Keratinocyte (primary cell): ENCODE measurements around the gene NUP35. TPM values are rescaled to one million over a fixed set of nuclear protein-coding genes. Genes with fewer than 3 reads are reported as not detected.
"Not testable (repeated sequence)": the region's sequence is repeated elsewhere in the genome, so short reads cannot be mapped to it uniquely, and the experiment has no call there.

ENCODE experiments used
- DNase-seq: peaks from one replicate; pipeline ENCODE4 v3.0.0-alpha.2; 2011; ENCODE audit warnings: low read depth, missing footprints, low spot score
- FAIRE-seq: peaks from 2 replicates; lab custom pipeline; 2011; peaks lifted over from hg19 to GRCh38; lab: Jason Lieb, UNC
- H2AFZ ChIP-seq: 2 replicates; pipeline ENCODE4 v1.6.0; 2012; ENCODE audit warnings: low read length, control low read depth, inconsistent platforms; ENCODE audit not compliant: control insufficient read depth
- H3K27ac ChIP-seq: 2 replicates; pipeline ENCODE4 v1.5.1; 2011; ENCODE audit warnings: low read length; ENCODE audit not compliant: control insufficient read depth, insufficient read depth
- H3K27me3 ChIP-seq: 3 replicates; pipeline ENCODE4 v1.6.0; 2011; ENCODE audit warnings: low read length; ENCODE audit not compliant: control insufficient read depth, insufficient read depth; ENCODE audit errors: extremely low read depth
- H3K36me3 ChIP-seq, 2 experiments: 2 replicates in 1 of 2; 3 replicates in 1 of 2; pipeline ENCODE4 v1.5.1; 2011; ENCODE audit warnings: low read length in 2 of 2, mild to moderate bottlenecking in 1 of 2; ENCODE audit not compliant: control insufficient read depth in 2 of 2, insufficient read depth in 2 of 2; ENCODE audit errors: extremely low read depth in 1 of 2
- H3K4me1 ChIP-seq: 3 replicates; pipeline ENCODE4 v1.5.1; 2011; ENCODE audit warnings: low read length; ENCODE audit not compliant: control insufficient read depth, insufficient read depth; ENCODE audit errors: extremely low read depth
- H3K4me2 ChIP-seq: 3 replicates; pipeline ENCODE4 v1.6.0; 2011; ENCODE audit warnings: low read depth, low read length; ENCODE audit not compliant: control insufficient read depth, insufficient read depth; ENCODE audit errors: extremely low read depth
- H3K4me3 ChIP-seq, 3 experiments: fragments of 200-600 bp in 1 of 3; sonication (generic) in 1 of 3; 2 replicates in 2 of 3; 3 replicates in 1 of 3; pipeline ENCODE4 v1.5.1; 2011 to 2016; ENCODE audit warnings: low read length in 3 of 3, mild to moderate bottlenecking in 3 of 3, control low read depth in 2 of 3, inconsistent platforms in 1 of 3, low read depth in 1 of 3, mixed read lengths in 1 of 3, mixed run types in 1 of 3, moderate library complexity in 1 of 3; ENCODE audit not compliant: control insufficient read depth in 2 of 3, insufficient read depth in 2 of 3; ENCODE audit errors: extremely low read depth in 1 of 3
- H3K79me2 ChIP-seq: 2 replicates; pipeline ENCODE4 v1.6.0; 2012; ENCODE audit warnings: low read length; ENCODE audit not compliant: control insufficient read depth, insufficient read depth
- H3K9ac ChIP-seq: 3 replicates; pipeline ENCODE4 v1.6.0; 2011; ENCODE audit warnings: low read length; ENCODE audit not compliant: control insufficient read depth, insufficient read depth; ENCODE audit errors: extremely low read depth
- H3K9me1 ChIP-seq: 3 replicates; pipeline ENCODE4 v1.6.0; 2011; ENCODE audit warnings: low read length; ENCODE audit not compliant: control insufficient read depth, insufficient read depth; ENCODE audit errors: extremely low read depth
- H3K9me3 ChIP-seq: 2 replicates; pipeline ENCODE4 v1.5.1; 2012; ENCODE audit warnings: low read depth, low read length; ENCODE audit not compliant: control insufficient read depth
- H4K20me1 ChIP-seq: 3 replicates; pipeline ENCODE4 v1.6.0; 2011; ENCODE audit warnings: low read length; ENCODE audit not compliant: control insufficient read depth, insufficient read depth; ENCODE audit errors: extremely low read depth
- CTCF ChIP-seq, 3 experiments: IDR thresholded peaks in 1 of 3; conservative IDR thresholded peaks in 1 of 3; optimal IDR thresholded peaks in 1 of 3; 2 replicates in 2 of 3; 3 replicates in 1 of 3; pipeline versions ENCODE3 to v1.5.1; 2011; ENCODE audit warnings: low read length in 3 of 3, mild to moderate bottlenecking in 3 of 3, moderate library complexity in 2 of 3, control low read depth in 1 of 3, inconsistent platforms in 1 of 3; ENCODE audit not compliant: insufficient read depth in 2 of 3; ENCODE audit errors: extremely low read depth in 1 of 3
- EZH2 ChIP-seq: IDR thresholded peaks from one replicate; pipeline ENCODE4 v1.6.1; 2012; ENCODE audit warnings: inconsistent platforms, mild to moderate bottlenecking, low read length, moderate library complexity
- dilution Hi-C: fragments of 300-500 bp; cut with MboI; formaldehyde crosslinking; loops from one replicate; pipeline ENCODE4 v1.7.0; 2020; ENCODE audit warnings: low sequenced_read_pairs; ENCODE audit not compliant: extremely low pct_ligation_motif_present
- polyA plus RNA-seq, 5 experiments: library from polyadenylated mRNA; depleted of rRNA in 3 of 5; stranded (reverse) in 3 of 5; stranded (forward) in 1 of 5; unstranded in 1 of 5; fragments of >200 nt; gene quantifications; 1 replicate in 1 of 5; 2 replicates in 3 of 5; 3 replicates in 1 of 5; pipeline versions ENCODE4 v1.2.1 to v1.2.3, GENCODE V29; 2011 to 2012; ENCODE audit warnings: missing spikeins in 2 of 5, low read depth in 1 of 5, low replicate concordance in 1 of 5

The NUP35 gene
- polyA plus RNA-seq, 1 donor (not counting 4 experiments of a cell fraction or from before 2014, with no cell fraction given): 22.6 TPM

GRCh38 chr2:183153967-183154366 is 29.7 kb downstream of the NUP35 start:
- no peak overlapping the region for H3K9ac ChIP-seq
- dilution Hi-C loops: no loop called here

GRCh38 chr2:183154772-183155171 is 30.5 kb downstream of the NUP35 start:
- H3K9me3 ChIP-seq, H3K9ac ChIP-seq, H4K20me1 ChIP-seq, H3K27ac ChIP-seq, H3K36me3 ChIP-seq, FAIRE-seq, H3K79me2 ChIP-seq, H3K9me1 ChIP-seq, dilution Hi-C loops, H3K4me1 ChIP-seq, DNase-seq, H3K4me3 ChIP-seq, H3K4me2 ChIP-seq, H2AFZ ChIP-seq, H3K27me3 ChIP-seq: not testable (repeated sequence)

More at GRCh38 chr2:183153967-183154366, 29.7 kb downstream of the NUP35 start:
- Histone ChIP-seq H3K9me1 (no peaks in the 10 kb centered on the region), H3K4me1 (no peaks in the 10 kb centered on the region), H3K27me3 (no peaks in the 10 kb centered on the region), H3K4me3 (no peak overlapping the region), H4K20me1 (no peaks in the 10 kb centered on the region), H2AFZ (no peak overlapping the region), H3K27ac (no peak overlapping the region), H3K36me3 (peaks cover 0 to 4% of the 10 kb centered on the region in 2 experiments), H3K79me2 (no peaks in the 10 kb centered on the region), H3K4me2 (no peak overlapping the region), H3K9me3 (no peaks in the 10 kb centered on the region)
- DNase-seq (no peak), FAIRE-seq (no peak)
- no peak for TF ChIP-seq CTCF (optimal IDR thresholded peaks at IDR 0.05 in 1 of 3, IDR thresholded peaks at IDR 0.05 in 1 of 3, conservative IDR thresholded peaks at IDR 0.05 in 1 of 3; ENCODE audit: extremely low read depth in 1 of 3, insufficient read depth in 2 of 3, low read length in 3 of 3)
- no peak for TF ChIP-seq EZH2

- no peak overlapping the region for H3K4me3 ChIP-seq
- H3K4me1 ChIP-seq: no peaks in the 10 kb centered on the region
- dilution Hi-C loops: no loop called here
- H3K27me3 ChIP-seq: no peaks in the 10 kb centered on the region
- no peaks in the 10 kb centered on the region for H3K9me3 ChIP-seq
- H3K9ac ChIP-seq: no peak overlapping the region
- H3K27ac ChIP-seq: no peak overlapping the region
- no peaks in the 10 kb centered on the region for H4K20me1 ChIP-seq
- H3K4me2 ChIP-seq: no peak overlapping the region
- peaks cover 2 to 4% of the 10 kb centered on the region in 2 experiments for H3K36me3 ChIP-seq
- no peak for TF ChIP-seq EZH2
- no peak for TF ChIP-seq CTCF (optimal IDR thresholded peaks at IDR 0.05 in 1 of 3, IDR thresholded peaks at IDR 0.05 in 1 of 3, conservative IDR thresholded peaks at IDR 0.05 in 1 of 3; ENCODE audit: extremely low read depth in 1 of 3, insufficient read depth in 2 of 3, low read length in 3 of 3)
- FAIRE-seq: peak; percentile 29
- no peaks in the 10 kb centered on the region for H3K9me1 ChIP-seq
- DNase-seq: no peak
- H3K79me2 ChIP-seq: no peaks in the 10 kb centered on the region
- H2AFZ ChIP-seq: no peak overlapping the region
Observed at GRCh38 chr2:183157131-183157530, 32.9 kb downstream of the NUP35 start.
